ENCODE measurements around the gene NBEAL2.
"Not testable (repeated sequence)": the region's sequence is repeated elsewhere in the genome, so short reads cannot be mapped to it uniquely, and the experiment has no call there.

The NBEAL2 gene

GRCh38 chr3:46962427-46962826, 17.0 kb upstream of the NBEAL2 start:
- TF ChIP-seq POLR2A (IDR thresholded peaks at IDR 0.05; ENCODE audit: low read depth, low read length) = no peak
- FAIRE-seq (no peak), DNase-seq (ENCODE audit: insufficient read length, low spot score) (no peak)

- no peak for DNase-seq (ENCODE audit: insufficient read length, low spot score)
- no peak for FAIRE-seq
- TF ChIP-seq POLR2A (IDR thresholded peaks at IDR 0.05; ENCODE audit: low read depth, low read length) = no peak
These were observed 16.5 kb upstream of the NBEAL2 start for GRCh38 chr3:46962990-46963389.

GRCh38 chr3:46964038-46964590, 15.4 kb upstream of the NBEAL2 start:
- not testable (repeated sequence) for DNase-seq (ENCODE audit: insufficient read length, low spot score); FAIRE-seq

- TF ChIP-seq POLR2A (IDR thresholded peaks at IDR 0.05; ENCODE audit: low read depth, low read length) = no peak
- FAIRE-seq (no peak), DNase-seq (ENCODE audit: insufficient read length, low spot score) (no peak)
These were observed 14.3 kb upstream of the NBEAL2 start for GRCh38 chr3:46965151-46965550.

- DNase-seq (ENCODE audit: insufficient read length, low spot score) = no peak
- TF ChIP-seq POLR2A (IDR thresholded peaks at IDR 0.05; ENCODE audit: low read depth, low read length) = no peak
- no peak for FAIRE-seq
These were observed 12.7 kb upstream of the NBEAL2 start for GRCh38 chr3:46966811-46967210.

- TF ChIP-seq POLR2A (IDR thresholded peaks at IDR 0.05; ENCODE audit: low read depth, low read length) = no peak
- FAIRE-seq (no peak), DNase-seq (ENCODE audit: insufficient read length, low spot score) (no peak)
These were observed 10.6 kb upstream of the NBEAL2 start for GRCh38 chr3:46968783-46969428.

GRCh38 chr3:46970391-46971091, 8.9 kb upstream of the NBEAL2 start:
- TF ChIP-seq POLR2A (IDR thresholded peaks at IDR 0.05; ENCODE audit: low read depth, low read length) = no peak
- FAIRE-seq (no peak), DNase-seq (ENCODE audit: insufficient read length, low spot score) (no peak)

GRCh38 chr3:46971151-46971550, 8.3 kb upstream of the NBEAL2 start:
- no peak for TF ChIP-seq POLR2A (IDR thresholded peaks at IDR 0.05; ENCODE audit: low read depth, low read length)
- FAIRE-seq = no peak

GRCh38 chr3:46971742-46972141, 7.7 kb upstream of the NBEAL2 start:
- FAIRE-seq (no peak), DNase-seq (ENCODE audit: insufficient read length, low spot score) (no peak)

More at GRCh38 chr3:46971151-46971550, 8.3 kb upstream of the NBEAL2 start:
- DNase-seq (ENCODE audit: insufficient read length, low spot score) = no peak

GRCh38 chr3:46972396-46972795, 7.1 kb upstream of the NBEAL2 start:
- FAIRE-seq (no peak), DNase-seq (ENCODE audit: insufficient read length, low spot score) (no peak)
- no peak for TF ChIP-seq POLR2A (IDR thresholded peaks at IDR 0.05; ENCODE audit: low read depth, low read length)

More at GRCh38 chr3:46971742-46972141, 7.7 kb upstream of the NBEAL2 start:
- no peak for TF ChIP-seq POLR2A (IDR thresholded peaks at IDR 0.05; ENCODE audit: low read depth, low read length)

GRCh38 chr3:46974421-46975171, 4.9 kb upstream of the NBEAL2 start:
- no peak for FAIRE-seq
- TF ChIP-seq POLR2A (IDR thresholded peaks at IDR 0.05; ENCODE audit: low read depth, low read length) = no peak
- no peak for DNase-seq (ENCODE audit: insufficient read length, low spot score)

GRCh38 chr3:46976326-46977190, 2.9 kb upstream of the NBEAL2 start, which contains the start of gene CCDC12:
Gene CCDC12 (minus strand): TSS chr3:46976745. CDS start chr3:46976732, 13 bp downstream.
- FAIRE-seq (peak; percentile 11), DNase-seq (ENCODE audit: insufficient read length, low spot score) (peak; percentile 99)
- TF ChIP-seq POLR2A (IDR thresholded peaks at IDR 0.05; ENCODE audit: low read depth, low read length) = peak; percentile 58

- no peak for FAIRE-seq
- no peak for DNase-seq (ENCODE audit: insufficient read length, low spot score)
- no peak for TF ChIP-seq POLR2A (IDR thresholded peaks at IDR 0.05; ENCODE audit: low read depth, low read length)
These were observed 1.7 kb upstream of the NBEAL2 start for GRCh38 chr3:46977811-46978195.
